Measurements from ENCODE around the gene FXN. TPM values are rescaled to one million over a fixed set of nuclear protein-coding genes. Genes with fewer than 3 reads are reported as not detected.

The FXN gene
- total RNA-seq, 1 donor: 2.2 TPM

- Histone ChIP-seq H3K27ac (ENCODE audit: low read depth, low read length) (peak overlapping the region; percentile 76), H3K36me3 (ENCODE audit: insufficient read depth, low read length) (no peaks in the 10 kb centered on the region), H2AFZ (ENCODE audit: low read length) (peak overlapping the region; percentile 92), H3K4me3 (ENCODE audit: insufficient read depth, low read length) (peak overlapping the region; percentile 92), H3K4me1 (ENCODE audit: insufficient read depth, low read length) (peaks cover 6% of the 10 kb centered on the region), H3K79me2 (ENCODE audit: insufficient read depth, low read length) (no peaks in the 10 kb centered on the region), H3K4me2 (ENCODE audit: insufficient read depth, low read length) (peak overlapping the region; percentile 97), H3K9me3 (ENCODE audit: low read depth, low read length) (no peaks in the 10 kb centered on the region), H4K20me1 (ENCODE audit: insufficient read depth, low read length) (no peaks in the 10 kb centered on the region), H3K27me3 (ENCODE audit: insufficient read depth, low read length) (no peaks in the 10 kb centered on the region)
- no peak for TF ChIP-seq CTCF (IDR thresholded peaks at IDR 0.05; ENCODE audit: extremely low read depth, low read depth, low read length)
- peak; percentile 89 for DNase-seq (ENCODE audit: insufficient read length, low spot score, missing footprints)
These were observed 85.9 kb downstream of the FXN start for GRCh38 chr9:69121155-69122081.

- TF ChIP-seq CTCF (IDR thresholded peaks at IDR 0.05; ENCODE audit: extremely low read depth, low read depth, low read length): no peak
- H3K36me3 ChIP-seq (ENCODE audit: insufficient read depth, low read length): no peaks in the 10 kb centered on the region
- peaks cover 6% of the 10 kb centered on the region for H3K4me1 ChIP-seq (ENCODE audit: insufficient read depth, low read length)
- H2AFZ ChIP-seq (ENCODE audit: low read length): peak overlapping the region; percentile 92
- no peaks in the 10 kb centered on the region for H4K20me1 ChIP-seq (ENCODE audit: insufficient read depth, low read length)
- no peaks in the 10 kb centered on the region for H3K9me3 ChIP-seq (ENCODE audit: low read depth, low read length)
- peak overlapping the region; percentile 97 for H3K4me2 ChIP-seq (ENCODE audit: insufficient read depth, low read length)
- peak; percentile 96 for DNase-seq (ENCODE audit: insufficient read length, low spot score, missing footprints)
- peak overlapping the region; percentile 76 for H3K27ac ChIP-seq (ENCODE audit: low read depth, low read length)
- no peaks in the 10 kb centered on the region for H3K27me3 ChIP-seq (ENCODE audit: insufficient read depth, low read length)
- peak overlapping the region; percentile 92 for H3K4me3 ChIP-seq (ENCODE audit: insufficient read depth, low read length)
- no peaks in the 10 kb centered on the region for H3K79me2 ChIP-seq (ENCODE audit: insufficient read depth, low read length)
These were observed 86.6 kb downstream of the FXN start for GRCh38 chr9:69122082-69122548.

- Histone ChIP-seq H3K4me2 (ENCODE audit: insufficient read depth, low read length) (peak overlapping the region; percentile 97), H2AFZ (ENCODE audit: low read length) (peak overlapping the region; percentile 92), H3K4me3 (ENCODE audit: insufficient read depth, low read length) (peak overlapping the region; percentile 92), H3K27me3 (ENCODE audit: insufficient read depth, low read length) (no peaks in the 10 kb centered on the region), H4K20me1 (ENCODE audit: insufficient read depth, low read length) (no peaks in the 10 kb centered on the region), H3K36me3 (ENCODE audit: insufficient read depth, low read length) (no peaks in the 10 kb centered on the region), H3K79me2 (ENCODE audit: insufficient read depth, low read length) (no peaks in the 10 kb centered on the region), H3K27ac (ENCODE audit: low read depth, low read length) (peak overlapping the region; percentile 76), H3K4me1 (ENCODE audit: insufficient read depth, low read length) (peaks cover 6% of the 10 kb centered on the region), H3K9me3 (ENCODE audit: low read depth, low read length) (no peaks in the 10 kb centered on the region)
- peak; percentile 93 for DNase-seq (ENCODE audit: insufficient read length, low spot score, missing footprints)
- no peak for TF ChIP-seq CTCF (IDR thresholded peaks at IDR 0.05; ENCODE audit: extremely low read depth, low read depth, low read length)
These were observed 87.1 kb downstream of the FXN start for GRCh38 chr9:69122549-69123141.
